OCI-LY1 (cell line): Measurements from ENCODE around the gene ACSBG1.

Experiments used
- H2AFZ ChIP-seq: fragments of 200-600 bp; sonication (generic), shearing (Covaris generic); 2 replicates; pipeline ENCODE4 v1.6.0; 2014; ENCODE audit warnings: antibody characterized with exemption, mild to moderate bottlenecking, low read length
- H3F3A ChIP-seq: fragments of 200-600 bp; sonication (generic), shearing (Covaris generic); 2 replicates; pipeline ENCODE4 v1.6.0; 2014; ENCODE audit warnings: mild to moderate bottlenecking, antibody characterized with exemption, low read length, moderate library complexity; ENCODE audit not compliant: insufficient read depth
- H3K27ac ChIP-seq: fragments of 200-600 bp; sonication (generic); 2 replicates; pipeline ENCODE4 v1.5.1; 2014; ENCODE audit warnings: low read length, mixed run types, mild to moderate bottlenecking, low read depth; ENCODE audit not compliant: poor library complexity, severe bottlenecking
- H3K27me3 ChIP-seq: fragments of 200-600 bp; sonication (generic); 2 replicates; pipeline ENCODE4 v1.6.0; 2014; ENCODE audit warnings: antibody characterized with exemption, mild to moderate bottlenecking, low read length, moderate library complexity; ENCODE audit not compliant: insufficient read depth
- H3K36me3 ChIP-seq: fragments of 200-600 bp; sonication (generic); 2 replicates; pipeline ENCODE4 v1.6.1; 2014; ENCODE audit warnings: mild to moderate bottlenecking, antibody characterized with exemption, low read length, moderate library complexity, mixed read lengths; ENCODE audit not compliant: insufficient read depth
- H3K4me1 ChIP-seq: fragments of 200-600 bp; sonication (generic); 2 replicates; pipeline ENCODE4 v1.5.1; 2014; ENCODE audit warnings: mild to moderate bottlenecking, low read length, moderate library complexity; ENCODE audit not compliant: insufficient read depth, severe bottlenecking
- H3K4me2 ChIP-seq: fragments of 200-600 bp; sonication (generic), shearing (Covaris generic); 2 replicates; pipeline ENCODE4 v1.6.1; 2014; ENCODE audit warnings: low read length
- H3K4me3 ChIP-seq: fragments of 200-600 bp; sonication (generic); 2 replicates; pipeline ENCODE4 v1.5.1; 2014; ENCODE audit warnings: low read length, low read depth, mild to moderate bottlenecking, mixed read lengths; ENCODE audit not compliant: poor library complexity, severe bottlenecking
- H3K79me2 ChIP-seq: fragments of 200-600 bp; shearing (Covaris generic); 2 replicates; pipeline ENCODE4 v1.6.1; 2016; ENCODE audit warnings: mixed run types, low read length, mixed read lengths; ENCODE audit not compliant: insufficient read depth
- H3K9ac ChIP-seq: fragments of 200-600 bp; sonication (generic), shearing (Covaris generic); 2 replicates; pipeline ENCODE4 v1.6.1; 2014; ENCODE audit warnings: mild to moderate bottlenecking, low read length, mixed read lengths
- H3K9me2 ChIP-seq: fragments of 200-600 bp; sonication (generic), shearing (Covaris generic); 2 replicates; pipeline ENCODE4 v1.6.1; 2014; ENCODE audit warnings: low read depth, mild to moderate bottlenecking, low read length, mixed read lengths
- H3K9me3 ChIP-seq: fragments of 200-600 bp; shearing (Covaris generic); 2 replicates; pipeline ENCODE4 v1.6.1; 2014; ENCODE audit warnings: low read length, mixed read lengths
- H4K20me1 ChIP-seq: fragments of 200-600 bp; sonication (generic), shearing (Covaris generic); 2 replicates; pipeline ENCODE4 v1.6.0; 2016; ENCODE audit warnings: mild to moderate bottlenecking, low read length; ENCODE audit not compliant: insufficient read depth
- CTCF ChIP-seq: fragments of 200-600 bp; sonication (generic), shearing (Covaris generic); IDR thresholded peaks from 2 replicates; pipeline ENCODE4 v1.5.1; 2017; ENCODE audit warnings: mild to moderate bottlenecking, antibody characterized with exemption, low read length, moderate library complexity, mixed read lengths
- EZH2 ChIP-seq: fragments of 200-600 bp; sonication (generic), shearing (Covaris generic); IDR thresholded peaks from 2 replicates; pipeline ENCODE4 v1.8.0; 2017; ENCODE audit warnings: borderline replicate concordance, mixed run types, mild to moderate bottlenecking, antibody characterized with exemption, low read length, moderate library complexity, mixed read lengths

ACSBG1 gene

GRCh38 chr15:78263907-78264303, 29.5 kb upstream of the ACSBG1 start:
- no peak overlapping the region for H3K27ac ChIP-seq
- peak overlapping the region; percentile 27; the same call in 1 of the 2 replicates for H3K9ac ChIP-seq
- H4K20me1 ChIP-seq = no peaks in the 10 kb centered on the region
- H3K4me2 ChIP-seq = peak overlapping the region; percentile 23
- H3K4me1 ChIP-seq = peaks cover 34% of the 10 kb centered on the region
- H3K36me3 ChIP-seq = no peaks in the 10 kb centered on the region
- no peaks in the 10 kb centered on the region for H3K9me3 ChIP-seq
- H3F3A ChIP-seq = no peaks in the 10 kb centered on the region
- no peaks in the 10 kb centered on the region; the same call in 1 of the 2 replicates for H3K79me2 ChIP-seq
- H3K4me3 ChIP-seq = peak overlapping the region; percentile 64
- H2AFZ ChIP-seq = no peak overlapping the region
- no peaks in the 10 kb centered on the region; the same call in 1 of the 2 replicates for H3K27me3 ChIP-seq
- TF ChIP-seq CTCF = no peak
- TF ChIP-seq EZH2 = no peak
- H3K9me2 ChIP-seq = no peaks in the 10 kb centered on the region

- Histone ChIP-seq H3K9me2 (no peaks in the 10 kb centered on the region), H3K27ac (no peak overlapping the region), H3K27me3 (no peaks in the 10 kb centered on the region; the same call in 1 of the 2 replicates), H4K20me1 (no peaks in the 10 kb centered on the region), H3K4me3 (no peak overlapping the region), H3F3A (no peaks in the 10 kb centered on the region), H3K4me1 (peaks cover 34% of the 10 kb centered on the region), H3K9me3 (no peaks in the 10 kb centered on the region), H3K4me2 (no peak overlapping the region), H3K36me3 (no peaks in the 10 kb centered on the region), H3K79me2 (no peaks in the 10 kb centered on the region; the same call in 1 of the 2 replicates), H2AFZ (no peak overlapping the region), H3K9ac (no peak overlapping the region)
- no peak for TF ChIP-seq EZH2
- TF ChIP-seq CTCF = no peak
Measured at GRCh38 chr15:78263351-78263781, 29.0 kb upstream of the ACSBG1 start.

- H3K9ac ChIP-seq = no peak overlapping the region
- H3F3A ChIP-seq = no peaks in the 10 kb centered on the region
- H3K4me1 ChIP-seq = peaks cover 15% of the 10 kb centered on the region
- no peaks in the 10 kb centered on the region; the same call in 1 of the 2 replicates for H3K27me3 ChIP-seq
- TF ChIP-seq EZH2 (no peak), CTCF (no peak)
- H3K9me3 ChIP-seq = no peaks in the 10 kb centered on the region
- H4K20me1 ChIP-seq = no peaks in the 10 kb centered on the region
- H3K4me2 ChIP-seq = no peak overlapping the region
- H3K36me3 ChIP-seq = no peaks in the 10 kb centered on the region
- no peaks in the 10 kb centered on the region for H3K79me2 ChIP-seq
- H2AFZ ChIP-seq = no peak overlapping the region
- H3K27ac ChIP-seq = no peak overlapping the region
- no peak overlapping the region for H3K4me3 ChIP-seq
- H3K9me2 ChIP-seq = no peaks in the 10 kb centered on the region
Measured at GRCh38 chr15:78261062-78261461, 26.7 kb upstream of the ACSBG1 start.
